GM12892 (cell line): Measurements from ENCODE around the gene GPSM3.

Source experiments
- POLR2A ChIP-seq: IDR thresholded peaks from 2 replicates; pipeline ENCODE4 v1.6.1; 2011; ENCODE audit warnings: low read depth, low read length, control low read depth
- POLR2AphosphoS5 ChIP-seq: IDR thresholded peaks from 2 replicates; pipeline ENCODE4 v1.6.1; 2011; ENCODE audit warnings: low read depth, low read length, control low read depth
- TAF1 ChIP-seq: IDR thresholded peaks from 2 replicates; pipeline ENCODE4 v1.6.1; 2011; ENCODE audit warnings: low read depth, mild to moderate bottlenecking, control low read depth, low read length, borderline replicate concordance

GRCh38 chr6:32210191-32210601 lies 17.8 kb upstream of the GPSM3 start:
- TF ChIP-seq POLR2A (no peak), POLR2AphosphoS5 (no peak), TAF1 (no peak)
